SK-N-SH treated with all-trans-retinoic acid at 6 μM for 48 hours (cell line): ENCODE measurements around the gene CSKMT.
"Not testable (repeated sequence)": the region's sequence is repeated elsewhere in the genome, so short reads cannot be mapped to it uniquely, and the experiment has no call there.

Source experiments
- ARNTL ChIP-seq: fragments of 450-650 bp; formaldehyde crosslinking; IDR thresholded peaks from 2 replicates; pipeline ENCODE4 v1.5.0; 2020; ENCODE audit warnings: low read depth, mild to moderate bottlenecking, moderate library complexity, borderline replicate concordance
- BACH2 ChIP-seq: fragments of 250-450 bp; sonication (Bioruptor Pico); IDR thresholded peaks from 2 replicates; pipeline ENCODE4 v1.9.0; 2021; ENCODE audit warnings: mild to moderate bottlenecking, borderline replicate concordance
- GLIS3 ChIP-seq: fragments of 250-450 bp; sonication (Bioruptor Pico); IDR thresholded peaks from 2 replicates; pipeline ENCODE4 v1.5.0; 2020; ENCODE audit warnings: mild to moderate bottlenecking, moderate library complexity
- PPARA ChIP-seq: fragments of 250-450 bp; sonication (Bioruptor Pico); IDR thresholded peaks from 2 replicates; pipeline ENCODE4 v1.5.0; 2020; ENCODE audit warnings: mild to moderate bottlenecking, borderline replicate concordance
- RARB ChIP-seq: fragments of 250-450 bp; sonication (Bioruptor Pico); IDR thresholded peaks from 2 replicates; pipeline ENCODE4 v1.8.0; 2021; ENCODE audit warnings: mild to moderate bottlenecking, moderate library complexity
- TOX ChIP-seq: fragments of 250-450 bp; sonication (Bioruptor Pico); IDR thresholded peaks from 2 replicates; pipeline ENCODE4 v1.8.0; 2021; ENCODE audit warnings: mild to moderate bottlenecking, moderate library complexity, borderline replicate concordance
- ZFP30 ChIP-seq: fragments of 450-650 bp; formaldehyde crosslinking; IDR thresholded peaks from 2 replicates; pipeline ENCODE4 v1.5.0; 2022; ENCODE audit warnings: mild to moderate bottlenecking, moderate library complexity
- ZNF70 ChIP-seq: fragments of 450-650 bp; formaldehyde crosslinking; IDR thresholded peaks from 2 replicates; pipeline ENCODE4 v1.5.0; 2020; ENCODE audit warnings: mild to moderate bottlenecking, moderate library complexity
- TF ChIP-seq, protein P1 (sequence below): fragments of 250-450 bp; sonication (Bioruptor Pico); IDR thresholded peaks from 2 replicates; pipeline ENCODE4 v1.8.0; 2020; ENCODE audit warnings: mild to moderate bottlenecking, moderate library complexity, borderline replicate concordance
- TF ChIP-seq, protein P2 (sequence below): fragments of 250-450 bp; sonication (Bioruptor Pico); IDR thresholded peaks from 2 replicates; pipeline ENCODE4 v1.5.1; 2020; ENCODE audit warnings: low read depth, mild to moderate bottlenecking, moderate library complexity

DNA sequence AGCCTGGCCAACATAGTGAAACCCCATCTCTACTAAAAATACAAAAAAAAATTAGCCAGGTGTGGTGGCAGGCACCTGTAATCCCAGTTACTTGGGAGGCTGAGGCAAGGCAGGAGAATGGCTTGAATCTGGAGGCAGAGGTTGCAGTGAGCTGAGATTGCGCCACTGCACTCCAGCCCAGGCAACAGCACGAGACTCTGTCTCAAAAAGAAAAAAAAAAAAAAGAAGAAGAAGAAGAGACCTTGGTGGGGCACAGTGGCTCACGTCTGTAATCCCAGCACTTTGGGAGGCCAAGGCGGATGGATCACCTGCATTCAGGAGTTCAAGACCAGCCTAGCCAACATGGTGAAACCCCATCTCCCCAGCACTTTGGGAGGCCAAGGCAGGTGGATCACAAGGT lies 38.8 kb downstream of the CSKMT start:
- TF ChIP-seq TOX (CRISPR knock-in tag); GLIS3 (CRISPR knock-in tag); BACH2 (CRISPR knock-in tag); ARNTL (CRISPR knock-in tag); PPARA (CRISPR knock-in tag); ZNF70; RARB (CRISPR knock-in tag); ZFP30 (CRISPR knock-in tag): not testable (repeated sequence)
- TF ChIP-seq, protein P1, sequence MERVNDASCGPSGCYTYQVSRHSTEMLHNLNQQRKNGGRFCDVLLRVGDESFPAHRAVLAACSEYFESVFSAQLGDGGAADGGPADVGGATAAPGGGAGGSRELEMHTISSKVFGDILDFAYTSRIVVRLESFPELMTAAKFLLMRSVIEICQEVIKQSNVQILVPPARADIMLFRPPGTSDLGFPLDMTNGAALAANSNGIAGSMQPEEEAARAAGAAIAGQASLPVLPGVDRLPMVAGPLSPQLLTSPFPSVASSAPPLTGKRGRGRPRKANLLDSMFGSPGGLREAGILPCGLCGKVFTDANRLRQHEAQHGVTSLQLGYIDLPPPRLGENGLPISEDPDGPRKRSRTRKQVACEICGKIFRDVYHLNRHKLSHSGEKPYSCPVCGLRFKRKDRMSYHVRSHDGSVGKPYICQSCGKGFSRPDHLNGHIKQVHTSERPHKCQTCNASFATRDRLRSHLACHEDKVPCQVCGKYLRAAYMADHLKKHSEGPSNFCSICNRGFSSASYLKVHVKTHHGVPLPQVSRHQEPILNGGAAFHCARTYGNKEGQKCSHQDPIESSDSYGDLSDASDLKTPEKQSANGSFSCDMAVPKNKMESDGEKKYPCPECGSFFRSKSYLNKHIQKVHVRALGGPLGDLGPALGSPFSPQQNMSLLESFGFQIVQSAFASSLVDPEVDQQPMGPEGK (CRISPR knock-in tag) = not testable (repeated sequence)
- TF ChIP-seq, protein P2, sequence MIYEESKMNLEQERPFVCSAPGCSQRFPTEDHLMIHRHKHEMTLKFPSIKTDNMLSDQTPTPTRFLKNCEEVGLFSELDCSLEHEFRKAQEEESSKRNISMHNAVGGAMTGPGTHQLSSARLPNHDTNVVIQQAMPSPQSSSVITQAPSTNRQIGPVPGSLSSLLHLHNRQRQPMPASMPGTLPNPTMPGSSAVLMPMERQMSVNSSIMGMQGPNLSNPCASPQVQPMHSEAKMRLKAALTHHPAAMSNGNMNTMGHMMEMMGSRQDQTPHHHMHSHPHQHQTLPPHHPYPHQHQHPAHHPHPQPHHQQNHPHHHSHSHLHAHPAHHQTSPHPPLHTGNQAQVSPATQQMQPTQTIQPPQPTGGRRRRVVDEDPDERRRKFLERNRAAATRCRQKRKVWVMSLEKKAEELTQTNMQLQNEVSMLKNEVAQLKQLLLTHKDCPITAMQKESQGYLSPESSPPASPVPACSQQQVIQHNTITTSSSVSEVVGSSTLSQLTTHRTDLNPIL (CRISPR knock-in tag) = not testable (repeated sequence)
